Activated B cell treated with CpG ODN at 0.5 μM for 24 hours (primary cell): ENCODE measurements around the gene PBXIP1. TPM values are rescaled to one million over a fixed set of nuclear protein-coding genes. Genes with fewer than 3 reads are reported as not detected.

Experiments
- ATAC-seq: fragments of 200-7000 bp; cut with Tn5 transposase; one replicate; pipeline ENCODE4 v1.10.0; 2021; ENCODE audit warnings: low read depth, mild to moderate bottlenecking, moderate library complexity
- CTCF ChIA-PET: fragments of 350-600 bp; sonication (Branson Sonifier 250); formaldehyde crosslinking; loops from one replicate; lab custom pipeline; 2021; ENCODE audit warnings: antibody characterized with exemption; lab: Charles Lee
- POLR2A ChIA-PET: fragments of 350-600 bp; sonication (Branson Sonifier 250); formaldehyde crosslinking; loops from one replicate; lab custom pipeline; 2021; ENCODE audit warnings: antibody characterized with exemption; lab: Charles Lee
- DNase-seq: peaks from one replicate; pipeline ENCODE4 v3.0.0; 2022
- H3K27ac Mint-ChIP-seq: one replicate; pipeline ENCODE4 v1.8.0; 2020; ENCODE audit warnings: mixed read lengths
- H3K27me3 Mint-ChIP-seq: one replicate; pipeline ENCODE4 v1.8.0; 2021; ENCODE audit warnings: mixed read lengths
- H3K36me3 Mint-ChIP-seq: one replicate; pipeline ENCODE4 v1.8.0; 2021; ENCODE audit warnings: low read depth, mixed read lengths
- H3K4me1 Mint-ChIP-seq: one replicate; pipeline ENCODE4 v1.8.0; 2021; ENCODE audit warnings: mixed read lengths
- H3K4me3 Mint-ChIP-seq: one replicate; pipeline ENCODE4 v1.8.0; 2020; ENCODE audit warnings: mild to moderate bottlenecking, mixed read lengths
- H3K9me3 Mint-ChIP-seq: one replicate; pipeline ENCODE4 v1.8.0; 2020; ENCODE audit warnings: mixed read lengths
- CTCF ChIP-seq: fragments of 200-600 bp; IDR thresholded peaks from one replicate; pipeline ENCODE4 v1.8.0; 2022; ENCODE audit warnings: antibody characterized with exemption, mild to moderate bottlenecking
- intact Hi-C: fragments of 100-400 bp; cut with micrococcal nuclease; formaldehyde crosslinking; loops from one replicate; pipeline ENCODE4 v1.15.1; 2024
- total RNA-seq: library from RNA; stranded (reverse); gene quantifications from 2 replicates; pipeline ENCODE4 v1.2.3, GENCODE V29; 2022

PBXIP1 gene
- total RNA-seq, 1 donor from 2014 or later = 42.4 TPM

- ATAC-seq = no peak
These were observed 4.7 kb upstream of the PBXIP1 start for GRCh38 chr1:154960446-154961136.

DNA sequence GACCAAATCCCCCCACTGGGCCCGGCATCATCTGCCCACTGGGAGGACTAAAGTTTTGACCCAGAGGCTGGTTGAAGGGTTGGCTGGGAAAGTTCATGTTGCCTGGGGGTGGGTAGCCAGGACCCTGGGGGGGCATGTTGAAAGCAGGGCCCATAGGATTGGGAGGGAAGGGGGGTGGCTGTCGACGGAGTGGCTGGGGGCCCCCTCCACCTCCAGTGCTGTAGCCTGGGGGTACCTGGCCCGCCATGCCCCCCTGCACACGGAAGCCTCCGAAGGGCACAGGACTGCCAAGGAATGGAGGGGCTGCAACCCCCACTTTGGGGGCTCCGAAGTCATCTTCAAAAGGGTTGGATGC, 3.5 kb upstream of the PBXIP1 start:
- peaks cover 67% of the 10 kb centered on the region for H3K4me1 Mint-ChIP-seq
- H3K27ac Mint-ChIP-seq = no peak overlapping the region
- H3K36me3 Mint-ChIP-seq = peaks cover 38% of the 10 kb centered on the region

More at GRCh38 chr1:154960446-154961136, 4.7 kb upstream of the PBXIP1 start:
- no peak for DNase-seq
- no peak for TF ChIP-seq CTCF
- H3K36me3 Mint-ChIP-seq = peaks cover 50% of the 10 kb centered on the region
- ChIA-PET POLR2A (interaction anchor here (0.6 to 3.0 kb wide), 13 partner anchors 8 to 124 kb away, joined by 3 to 53 read pairs (median 10); partner anchors contain the start of genes CKS1B, FLAD1, PMVK and SHC1), CTCF (interaction anchor here (0.9 to 3.2 kb wide), 12 partner anchors 8 to 124 kb away, joined by 3 to 26 read pairs (median 4); partner anchors contain the start of genes ADAM15, FLAD1, LENEP and PMVK)
- intact Hi-C loops = loop anchor here (1.0 to 2.0 kb wide), 5 partner anchors 14 to 101 kb away; partner anchors contain the start of genes ADAM15 and CKS1B
- H3K27me3 Mint-ChIP-seq = no peaks in the 10 kb centered on the region
- H3K9me3 Mint-ChIP-seq = no peaks in the 10 kb centered on the region
- peak overlapping the region; percentile 87 for H3K4me3 Mint-ChIP-seq
- H3K27ac Mint-ChIP-seq = peak overlapping the region; percentile 86
- peaks cover 55% of the 10 kb centered on the region for H3K4me1 Mint-ChIP-seq

GRCh38 chr1:154958681-154959425, 3.0 kb upstream of the PBXIP1 start:
- intact Hi-C loops = loop anchor here (5.0 kb wide), 1 partner anchor 402 kb away; the partner anchor contains the start of gene UBE2Q1
- Mint-ChIP-seq H3K36me3 (peaks cover 33% of the 10 kb centered on the region), H3K4me1 (peaks cover 71% of the 10 kb centered on the region), H3K9me3 (no peaks in the 10 kb centered on the region), H3K27ac (no peak overlapping the region), H3K4me3 (no peak overlapping the region), H3K27me3 (no peaks in the 10 kb centered on the region)
- TF ChIP-seq CTCF = no peak
- no peak for DNase-seq
- CTCF ChIA-PET = interaction anchor here (0.8 to 1.1 kb wide), 2 partner anchors 58 to 92 kb away, joined by 3 to 5 read pairs; partner anchors contain the start of gene ADAM15
- POLR2A ChIA-PET = interaction anchor here (0.5 to 3.0 kb wide), 3 partner anchors 14 to 70 kb away, joined by 3 to 53 read pairs (median 21); partner anchors contain the start of genes CKS1B, PMVK and SHC1
- no peak for ATAC-seq

More for the DNA sequence above, 3.5 kb upstream of the PBXIP1 start:
- CTCF ChIA-PET = interaction anchor here (0.8 kb wide), 1 partner anchor 92 kb away, joined by 3 read pairs; the partner anchor contains the start of gene ADAM15
- POLR2A ChIA-PET = interaction anchor here (0.6 to 3.0 kb wide), 3 partner anchors 13 to 102 kb away, joined by 8 to 53 read pairs (median 21); partner anchors contain the start of genes CKS1B, PMVK and SHC1
- H3K9me3 Mint-ChIP-seq = no peaks in the 10 kb centered on the region
- ATAC-seq (no peak), DNase-seq (no peak)
- no peak for TF ChIP-seq CTCF
- intact Hi-C loops = loop anchor here (5.0 kb wide), 1 partner anchor 402 kb away; the partner anchor contains the start of gene UBE2Q1
- no peaks in the 10 kb centered on the region for H3K27me3 Mint-ChIP-seq
- H3K4me3 Mint-ChIP-seq = peak overlapping the region; percentile 11

- Mint-ChIP-seq H3K27me3 (no peaks in the 10 kb centered on the region), H3K4me3 (no peak overlapping the region), H3K27ac (no peak overlapping the region), H3K9me3 (no peaks in the 10 kb centered on the region), H3K36me3 (peaks cover 25% of the 10 kb centered on the region), H3K4me1 (peaks cover 72% of the 10 kb centered on the region)
- intact Hi-C loops = loop anchor here (5.0 kb wide), 1 partner anchor 401 kb away; the partner anchor contains the start of gene UBE2Q1
- ATAC-seq (no peak), DNase-seq (no peak)
- ChIA-PET POLR2A (no interaction called here), CTCF (interaction anchor here (1.1 kb wide), 1 partner anchor 59 kb away, joined by 5 read pairs; no protein-coding TSS in a partner anchor)
- no peak for TF ChIP-seq CTCF
These were observed 2.1 kb upstream of the PBXIP1 start for GRCh38 chr1:154958036-154958435.
